A549 treated with dexamethasone at 1 μM for 4 hours (cell line): ENCODE results near the gene DIDO1. TPM values are rescaled to one million over a fixed set of nuclear protein-coding genes. Genes with fewer than 3 reads are reported as not detected.

Source experiments
- total RNA-seq: library from RNA; stranded (reverse); fragments of 200-300 nt; extraction: Qiagen RNA extraction; gene quantifications from 5 replicates; pipeline ENCODE4 v1.2.3, GENCODE V29; 2022

Gene DIDO1
- 18.1 to 30.1 TPM (median 26.9 TPM) in 5 replicates for total RNA-seq

GRCh38 chr20:62926229-62927127 lies at the start of gene DIDO1:
Gene DIDO1 (minus strand): TSS chr20:62926505.

GRCh38 chr20:62952373-62952967 lies 26.2 kb upstream of the DIDO1 start, which contains the start of gene SLC17A9:
Gene SLC17A9 (plus strand): TSS chr20:62952709. CDS start chr20:62952831, 122 bp downstream.

DNA sequence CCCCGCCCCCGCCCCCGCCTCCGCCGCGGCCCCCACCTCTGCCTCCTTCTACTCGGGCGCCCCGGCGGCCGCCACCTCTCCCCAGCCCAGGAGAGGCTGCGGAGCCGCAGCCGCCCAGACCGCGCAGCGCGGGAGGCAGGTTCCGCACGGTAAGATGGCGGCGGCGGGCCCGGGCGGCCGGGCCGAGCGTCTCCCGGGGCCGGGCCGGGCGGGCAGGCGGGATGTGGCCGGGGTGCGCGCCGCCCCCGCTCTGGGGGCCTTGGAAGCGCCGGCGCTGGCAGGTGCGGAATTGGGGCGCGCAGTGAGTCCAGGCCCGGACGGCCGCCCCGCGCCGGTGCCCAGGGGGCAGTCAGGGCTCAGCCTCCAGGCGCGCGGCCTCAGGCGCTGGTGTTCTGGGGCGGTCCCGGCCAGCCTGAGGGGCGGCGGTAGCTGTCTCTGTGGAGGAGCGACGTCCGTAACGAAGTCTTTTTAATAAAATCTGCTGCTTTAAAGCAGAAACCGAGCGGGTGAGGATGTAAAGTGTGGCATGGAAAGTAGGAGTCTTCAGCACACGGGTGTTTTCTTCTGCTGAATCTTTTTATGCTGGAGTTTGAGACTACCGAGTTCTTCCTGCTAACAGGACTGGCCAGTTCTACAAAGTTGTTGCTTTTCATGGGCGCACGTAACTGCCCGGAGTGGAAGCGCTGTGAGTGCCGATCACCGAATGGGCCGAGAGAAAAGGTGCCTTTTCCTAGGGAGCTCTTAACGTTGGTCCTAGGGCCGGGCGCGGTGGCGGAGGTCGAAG lies 12.0 kb upstream of the DIDO1 start, which contains the start of gene GID8:
Gene GID8 (plus strand): TSS at position 43 of the 784 bp plus-strand sequence. CDS start 3,356 bp downstream, outside the sequence.

GRCh38 chr20:62861726-62862336 lies 64.5 kb downstream of the DIDO1 start, which contains the start of gene TCFL5:
Gene TCFL5 (minus strand): TSS chr20:62861822. CDS start chr20:62861670, 152 bp downstream.

Other genes starting within 250 kb of the DIDO1 start
- gene NTSR1, start 217.7 kb downstream of the DIDO1 start, total RNA-seq: 0.03 to 0.14 TPM (median 0.07 TPM) in 5 replicates
- 19.6 to 22.7 TPM (median 22.3 TPM) in 5 replicates for gene MRGBP, start 130.0 kb downstream of the DIDO1 start, total RNA-seq
- gene OGFR, start 121.7 kb downstream of the DIDO1 start, total RNA-seq: 37.7 to 49.8 TPM (median 42.9 TPM) in 5 replicates
- gene COL9A3, start 109.5 kb downstream of the DIDO1 start, total RNA-seq: 0.41 to 0.74 TPM (median 0.60 TPM) in 5 replicates
- gene TCFL5, start 64.7 kb downstream of the DIDO1 start, total RNA-seq: 3.6 to 4.3 TPM (median 3.8 TPM) in 5 replicates
- 20.6 to 25.0 TPM (median 22.6 TPM) in 5 replicates for gene GID8, start 11.6 kb upstream of the DIDO1 start, total RNA-seq
- 0.04 to 0.18 TPM (median 0.08 TPM) in 5 replicates for gene SLC17A9, start 26.2 kb upstream of the DIDO1 start, total RNA-seq
- 0.12 TPM in 1 of 5 replicates, not detected in the others for gene BHLHE23, start 80.5 kb upstream of the DIDO1 start, total RNA-seq